GM21576 (cell line): Measurements from ENCODE around the gene NDUFA11.
"Not testable (repeated sequence)": the region's sequence is repeated elsewhere in the genome, so short reads cannot be mapped to it uniquely, and the experiment has no call there.

Experiments
- ATAC-seq: cut with Tn5 transposase; IDR thresholded peaks from one replicate; pipeline ENCODE4 v1.9.1; 2021; ENCODE audit warnings: mild to moderate bottlenecking, moderate library complexity; ENCODE audit not compliant: unreplicated experiment

The NDUFA11 gene

GRCh38 chr19:5863030-5863665 is 40.4 kb downstream of the NDUFA11 start:
- ATAC-seq, result no peak

- ATAC-seq, result no peak
Measured at GRCh38 chr19:5857203-5858081, 46.1 kb downstream of the NDUFA11 start.

DNA sequence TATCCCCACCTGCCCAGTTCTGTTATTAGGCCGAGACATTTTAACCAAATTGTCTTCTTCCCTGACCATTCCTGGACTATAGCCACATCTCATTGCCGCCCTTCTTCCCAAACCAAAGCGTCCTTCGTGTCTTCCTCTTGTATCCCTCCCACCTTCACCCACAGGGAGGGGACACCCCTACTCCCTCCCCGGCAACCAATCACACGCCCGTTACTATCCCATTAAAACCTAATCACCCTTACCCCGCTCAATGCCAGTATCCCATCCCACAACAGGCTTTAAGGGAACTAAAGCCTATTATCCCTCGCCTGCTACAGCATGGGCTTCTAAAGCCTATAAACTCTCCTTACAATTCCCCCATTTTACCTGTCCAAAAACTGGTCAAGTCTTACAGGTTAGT is 48.4 kb downstream of the NDUFA11 start:
- not testable (repeated sequence) for ATAC-seq

DNA sequence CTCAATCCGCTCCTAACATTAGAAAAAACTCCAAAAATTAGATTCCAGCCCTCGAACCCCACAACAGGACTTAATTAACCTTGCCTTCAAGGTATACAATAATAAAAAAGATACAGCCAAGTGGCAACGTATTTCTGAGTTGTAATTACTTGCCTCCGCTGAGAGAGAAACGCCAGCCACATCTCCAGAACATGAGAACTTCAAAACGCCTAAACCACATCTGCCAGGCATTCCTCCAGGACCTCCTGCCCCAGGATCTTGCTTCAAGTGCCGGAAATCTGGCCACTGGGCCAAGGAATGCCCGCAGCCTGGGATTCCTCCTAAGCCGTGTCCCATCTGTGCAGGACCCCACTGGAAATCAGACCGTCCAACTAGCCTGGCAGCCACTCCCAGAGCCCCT is 49.5 kb downstream of the NDUFA11 start:
- not testable (repeated sequence) for ATAC-seq

DNA sequence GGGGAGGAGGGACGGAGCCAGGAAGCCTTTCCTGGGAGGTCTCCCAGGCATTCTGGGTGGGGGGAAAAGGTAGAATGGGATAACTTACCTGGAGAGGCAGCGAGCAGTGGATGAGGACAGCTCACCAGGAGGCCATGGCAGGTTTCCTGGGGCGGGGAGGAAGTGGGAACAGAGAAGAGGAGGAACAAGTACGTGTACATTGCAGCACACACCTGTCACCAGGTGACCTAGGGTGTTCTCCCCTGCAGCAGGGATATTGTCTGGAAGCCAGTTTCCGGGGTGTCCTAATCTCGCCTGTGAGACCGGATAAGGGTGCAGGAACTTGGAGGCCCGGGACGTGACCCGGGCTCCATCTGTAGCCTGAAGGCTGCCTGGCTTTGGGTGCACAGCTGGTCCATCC is 52.3 kb downstream of the NDUFA11 start, which contains the start of gene FUT3:
FUT3 (minus strand) TSS at position 148 of the 400 bp plus-strand sequence.
- ATAC-seq, result no peak

GRCh38 chr19:5850743-5851293 is 52.8 kb downstream of the NDUFA11 start:
- ATAC-seq, result no peak

GRCh38 chr19:5850189-5850588 is 53.4 kb downstream of the NDUFA11 start:
- no peak for ATAC-seq

DNA sequence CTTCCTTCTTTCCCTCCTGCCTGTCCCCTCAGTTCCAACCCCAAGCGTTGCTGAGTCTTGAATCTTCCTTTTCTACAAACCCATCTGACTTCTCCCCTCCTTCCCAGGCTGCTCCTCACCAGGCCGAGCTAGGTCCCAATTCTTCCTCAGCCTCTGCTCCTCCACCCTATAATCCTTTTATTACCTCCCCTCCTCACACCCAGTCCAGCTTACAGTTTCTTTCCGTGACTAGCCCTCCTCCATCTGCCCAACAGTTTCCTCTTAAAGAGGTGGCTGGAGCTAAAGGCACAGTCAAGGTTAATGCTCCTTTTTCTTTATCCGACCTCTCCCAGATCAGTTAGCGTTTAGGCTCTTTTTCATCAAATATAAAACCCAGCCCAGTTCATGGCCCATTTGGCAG is 55.0 kb downstream of the NDUFA11 start:
- not testable (repeated sequence) for ATAC-seq

GRCh38 chr19:5847846-5848245 is 55.7 kb downstream of the NDUFA11 start:
- not testable (repeated sequence) for ATAC-seq
